DOHH2 (cell line): ENCODE measurements around the gene ATG9B.

Source experiments
- H3F3A ChIP-seq: fragments of 200-600 bp; sonication (generic), shearing (Covaris generic); 2 replicates; pipeline ENCODE4 v1.6.0; 2016; ENCODE audit warnings: antibody characterized with exemption, mild to moderate bottlenecking; ENCODE audit not compliant: control insufficient read depth, insufficient read depth
- H3K27ac ChIP-seq: fragments of 200-600 bp; sonication (generic); 2 replicates; pipeline ENCODE4 v1.5.1; 2014; ENCODE audit warnings: low read depth, mild to moderate bottlenecking, low read length, moderate library complexity
- H3K27me3 ChIP-seq: fragments of 200-600 bp; sonication (generic); 2 replicates; pipeline ENCODE4 v1.6.1; 2014; ENCODE audit warnings: mild to moderate bottlenecking, low read length, mixed read lengths; ENCODE audit not compliant: control insufficient read depth
- H3K36me3 ChIP-seq: fragments of 200-600 bp; sonication (generic); 2 replicates; pipeline ENCODE4 v1.6.1; 2014; ENCODE audit warnings: mild to moderate bottlenecking, low read length, moderate library complexity, mixed read lengths; ENCODE audit not compliant: control insufficient read depth
- H3K4me1 ChIP-seq: fragments of 200-600 bp; sonication (generic); 2 replicates; pipeline ENCODE4 v1.6.1; 2014; ENCODE audit warnings: mild to moderate bottlenecking, low read length, mixed read lengths; ENCODE audit not compliant: control insufficient read depth
- H3K4me2 ChIP-seq: fragments of 200-600 bp; sonication (generic); 2 replicates; pipeline ENCODE4 v1.6.0; 2014; ENCODE audit warnings: mild to moderate bottlenecking, low read length, moderate library complexity
- H3K4me3 ChIP-seq: fragments of 200-600 bp; sonication (generic); 2 replicates; pipeline ENCODE4 v1.5.1; 2014; ENCODE audit warnings: mild to moderate bottlenecking, low read length, mixed read lengths
- H3K79me2 ChIP-seq: fragments of 200-600 bp; sonication (generic); 2 replicates; pipeline ENCODE4 v1.6.1; 2014; ENCODE audit warnings: mild to moderate bottlenecking, low read length, mixed read lengths; ENCODE audit not compliant: control insufficient read depth
- H3K9me2 ChIP-seq: fragments of 200-600 bp; sonication (generic); replicated peaks from 2 replicates; pipeline ENCODE4 v1.6.1; 2014; ENCODE audit warnings: mild to moderate bottlenecking, low read length, mixed read lengths; ENCODE audit not compliant: control insufficient read depth
- H3K9me3 ChIP-seq: fragments of 200-600 bp; sonication (generic); 2 replicates; pipeline ENCODE4 v1.6.1; 2014; ENCODE audit warnings: antibody characterized with exemption, low read length, mixed read lengths; ENCODE audit not compliant: control insufficient read depth, insufficient read depth
- H4K20me1 ChIP-seq: fragments of 200-600 bp; sonication (generic); 2 replicates; pipeline ENCODE4 v1.6.0; 2014; ENCODE audit warnings: low read depth, mild to moderate bottlenecking, antibody characterized with exemption, low read length, moderate library complexity; ENCODE audit not compliant: control insufficient read depth, insufficient read depth
- CTCF ChIP-seq: fragments of 200-600 bp; sonication (generic); IDR thresholded peaks from one replicate; pipeline ENCODE4 v1.5.1; 2014; ENCODE audit warnings: antibody characterized with exemption, mild to moderate bottlenecking, low read depth, low read length; ENCODE audit not compliant: poor library complexity, severe bottlenecking
- EZH2phosphoT487 ChIP-seq: fragments of 200-600 bp; sonication (generic); IDR thresholded peaks from 2 replicates; pipeline ENCODE4 v1.6.1; 2017; ENCODE audit warnings: borderline replicate concordance, mild to moderate bottlenecking, antibody characterized with exemption, low read length, moderate library complexity, mixed read lengths

ATG9B gene

GRCh38 chr7:151053096-151053495 lies 28.8 kb upstream of the ATG9B start:
- Histone ChIP-seq H3F3A (no peaks in the 10 kb centered on the region), H3K79me2 (no peaks in the 10 kb centered on the region), H3K4me2 (no peak overlapping the region), H3K4me3 (no peak overlapping the region), H3K9me3 (no peaks in the 10 kb centered on the region), H4K20me1 (no peaks in the 10 kb centered on the region), H3K4me1 (peaks cover 13% of the 10 kb centered on the region), H3K36me3 (no peaks in the 10 kb centered on the region), H3K9me2 (no peaks in the 10 kb centered on the region), H3K27ac (no peak overlapping the region), H3K27me3 (peaks cover 11% of the 10 kb centered on the region; the same call in 1 of the 2 replicates)
- TF ChIP-seq CTCF (no peak), EZH2phosphoT487 (no peak)

- Histone ChIP-seq H3F3A (no peaks in the 10 kb centered on the region), H3K4me2 (peak overlapping the region; percentile 11; the same call in 1 of the 2 replicates), H3K4me1 (0 out of 2 replicates have a peak, but pooled peaks cover 5% of the 10 kb centered on the region), H3K9me2 (no peaks in the 10 kb centered on the region), H3K4me3 (no peak overlapping the region), H3K27me3 (peaks cover 11% of the 10 kb centered on the region; the same call in 1 of the 2 replicates), H3K27ac (no peak overlapping the region), H3K9me3 (no peaks in the 10 kb centered on the region), H4K20me1 (no peaks in the 10 kb centered on the region), H3K36me3 (no peaks in the 10 kb centered on the region), H3K79me2 (no peaks in the 10 kb centered on the region)
- no peak for TF ChIP-seq EZH2phosphoT487
- no peak for TF ChIP-seq CTCF
Observed at GRCh38 chr7:151051108-151051507, 26.8 kb upstream of the ATG9B start.

- H4K20me1 ChIP-seq = no peaks in the 10 kb centered on the region
- H3K9me2 ChIP-seq = no peaks in the 10 kb centered on the region
- H3K4me1 ChIP-seq = 0 out of 2 replicates have a peak, but pooled peaks cover 5% of the 10 kb centered on the region
- H3K27ac ChIP-seq = no peak overlapping the region
- no peaks in the 10 kb centered on the region for H3K9me3 ChIP-seq
- H3F3A ChIP-seq = no peaks in the 10 kb centered on the region
- no peak for TF ChIP-seq EZH2phosphoT487
- no peak for TF ChIP-seq CTCF
- H3K79me2 ChIP-seq = no peaks in the 10 kb centered on the region
- H3K4me3 ChIP-seq = no peak overlapping the region
- H3K27me3 ChIP-seq = peaks cover 11% of the 10 kb centered on the region; the same call in 1 of the 2 replicates
- H3K4me2 ChIP-seq = no peak overlapping the region
- H3K36me3 ChIP-seq = no peaks in the 10 kb centered on the region
Observed at GRCh38 chr7:151048911-151049463, 24.7 kb upstream of the ATG9B start.
